ENCODE data around the gene PDIA2.
"Not testable (repeated sequence)": the region's sequence is repeated elsewhere in the genome, so short reads cannot be mapped to it uniquely, and the experiment has no call there.

PDIA2 gene

GRCh38 chr16:254461-254860 is 28.5 kb upstream of the PDIA2 start:
- peaks cover 7% of the 10 kb centered on the region for H3K36me3 ChIP-seq
- H3K27me3 ChIP-seq = no peaks in the 10 kb centered on the region
- peaks cover 8% of the 10 kb centered on the region for H3K4me1 ChIP-seq
- H3K4me3 ChIP-seq (ENCODE audit: low read depth, low read length) = no peak overlapping the region
- DNase-seq = no peak
- TF ChIP-seq, protein P1, sequence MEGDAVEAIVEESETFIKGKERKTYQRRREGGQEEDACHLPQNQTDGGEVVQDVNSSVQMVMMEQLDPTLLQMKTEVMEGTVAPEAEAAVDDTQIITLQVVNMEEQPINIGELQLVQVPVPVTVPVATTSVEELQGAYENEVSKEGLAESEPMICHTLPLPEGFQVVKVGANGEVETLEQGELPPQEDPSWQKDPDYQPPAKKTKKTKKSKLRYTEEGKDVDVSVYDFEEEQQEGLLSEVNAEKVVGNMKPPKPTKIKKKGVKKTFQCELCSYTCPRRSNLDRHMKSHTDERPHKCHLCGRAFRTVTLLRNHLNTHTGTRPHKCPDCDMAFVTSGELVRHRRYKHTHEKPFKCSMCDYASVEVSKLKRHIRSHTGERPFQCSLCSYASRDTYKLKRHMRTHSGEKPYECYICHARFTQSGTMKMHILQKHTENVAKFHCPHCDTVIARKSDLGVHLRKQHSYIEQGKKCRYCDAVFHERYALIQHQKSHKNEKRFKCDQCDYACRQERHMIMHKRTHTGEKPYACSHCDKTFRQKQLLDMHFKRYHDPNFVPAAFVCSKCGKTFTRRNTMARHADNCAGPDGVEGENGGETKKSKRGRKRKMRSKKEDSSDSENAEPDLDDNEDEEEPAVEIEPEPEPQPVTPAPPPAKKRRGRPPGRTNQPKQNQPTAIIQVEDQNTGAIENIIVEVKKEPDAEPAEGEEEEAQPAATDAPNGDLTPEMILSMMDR (IDR thresholded peaks at IDR 0.05; ENCODE audit: low read depth, low read length) = no peak
- H3K9me3 ChIP-seq = no peaks in the 10 kb centered on the region

DNA sequence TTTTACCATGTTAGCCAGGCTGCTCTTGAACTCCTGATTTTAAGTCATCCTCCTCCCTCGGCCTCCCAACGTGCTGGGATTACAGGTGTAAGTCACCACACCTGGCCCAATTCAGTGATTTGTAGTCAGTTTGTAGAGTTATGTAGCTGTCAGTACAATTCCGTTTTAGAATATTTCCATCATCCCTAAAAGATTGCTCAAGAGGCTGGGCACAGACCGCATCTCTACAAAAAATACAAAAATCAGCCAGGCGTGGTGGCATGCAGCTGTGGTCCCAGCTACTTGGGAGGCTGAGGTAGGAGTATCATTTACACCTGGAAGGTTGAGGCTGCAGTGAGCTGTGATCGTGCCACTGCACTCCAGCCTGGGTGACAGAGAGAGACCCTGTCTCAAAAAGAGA is 27.8 kb upstream of the PDIA2 start:
- Histone ChIP-seq H3K4me3 (ENCODE audit: low read depth, low read length) (no peak overlapping the region), H3K27me3 (no peaks in the 10 kb centered on the region), H3K4me1 (peaks cover 8% of the 10 kb centered on the region), H3K36me3 (peaks cover 7% of the 10 kb centered on the region), H3K9me3 (no peaks in the 10 kb centered on the region)
- TF ChIP-seq, protein P1 (IDR thresholded peaks at IDR 0.05; ENCODE audit: low read depth, low read length) = no peak
- DNase-seq = no peak

- H3K4me3 ChIP-seq (ENCODE audit: low read depth, low read length); DNase-seq; H3K9me3 ChIP-seq; H3K4me1 ChIP-seq; H3K27me3 ChIP-seq: not testable (repeated sequence)
- peaks cover 12% of the 10 kb centered on the region for H3K36me3 ChIP-seq
Observed at GRCh38 chr16:258091-258490, 24.9 kb upstream of the PDIA2 start.

DNA sequence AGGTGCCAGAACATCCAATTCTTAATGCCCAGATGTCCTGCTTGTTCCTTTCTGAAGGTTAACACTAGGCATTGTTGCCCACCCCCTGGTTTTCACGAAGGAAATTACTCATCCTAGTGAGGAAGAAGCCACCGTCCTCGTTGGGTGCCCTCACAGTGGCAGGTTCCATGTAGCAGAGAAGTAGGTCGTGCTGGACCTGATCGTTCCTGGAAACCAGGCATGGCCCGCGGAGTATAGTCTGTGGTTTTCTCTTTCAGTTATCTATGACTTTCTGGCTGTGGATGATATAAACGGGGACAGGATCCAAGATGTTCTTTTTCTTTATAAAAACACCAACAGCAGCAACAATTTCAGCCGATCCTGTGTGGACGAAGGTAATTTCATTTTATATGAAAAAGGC is 23.7 kb upstream of the PDIA2 start:
- TF ChIP-seq, protein P1 (IDR thresholded peaks at IDR 0.05; ENCODE audit: low read depth, low read length) = no peak
- no peaks in the 10 kb centered on the region for H3K9me3 ChIP-seq
- H3K4me3 ChIP-seq (ENCODE audit: low read depth, low read length) = no peak overlapping the region
- peaks cover 12% of the 10 kb centered on the region for H3K36me3 ChIP-seq
- no peaks in the 10 kb centered on the region for H3K27me3 ChIP-seq
- no peaks in the 10 kb centered on the region for H3K4me1 ChIP-seq
- no peak for DNase-seq

- Histone ChIP-seq H3K9me3 (no peaks in the 10 kb centered on the region), H3K4me3 (ENCODE audit: low read depth, low read length) (no peak overlapping the region), H3K27me3 (no peaks in the 10 kb centered on the region), H3K36me3 (peaks cover 14% of the 10 kb centered on the region), H3K4me1 (no peaks in the 10 kb centered on the region)
- DNase-seq = no peak
- TF ChIP-seq, protein P1 (IDR thresholded peaks at IDR 0.05; ENCODE audit: low read depth, low read length) = no peak
Observed at GRCh38 chr16:259814-260253, 23.1 kb upstream of the PDIA2 start.

- Histone ChIP-seq H3K36me3 (peaks cover 10% of the 10 kb centered on the region), H3K27me3 (no peaks in the 10 kb centered on the region), H3K4me1 (no peaks in the 10 kb centered on the region), H3K9me3 (no peaks in the 10 kb centered on the region), H3K4me3 (ENCODE audit: low read depth, low read length) (no peak overlapping the region)
- TF ChIP-seq, protein P1 (IDR thresholded peaks at IDR 0.05; ENCODE audit: low read depth, low read length) = no peak
- no peak for DNase-seq
Observed at GRCh38 chr16:260326-260725, 22.6 kb upstream of the PDIA2 start.
